Prostate gland (tissue), 2 donors: ENCODE results near the gene KIF2A.

Source experiments
- CTCF ChIP-seq, 4 experiments: fragments of 200-600 bp in 2 of 4; fragments of 450-650 bp in 2 of 4; sonication (generic) in 2 of 4; IDR thresholded peaks; 1 replicate in 3 of 4; 2 replicates in 1 of 4; pipeline ENCODE4 v1.5.1; 2016 to 2019; ENCODE audit warnings: antibody characterized with exemption in 4 of 4, mild to moderate bottlenecking in 2 of 4, moderate library complexity in 2 of 4
- POLR2A ChIP-seq: fragments of 450-650 bp; IDR thresholded peaks from one replicate; pipeline ENCODE4 v1.6.1; 2016; ENCODE audit warnings: antibody characterized with exemption, mild to moderate bottlenecking

DNA sequence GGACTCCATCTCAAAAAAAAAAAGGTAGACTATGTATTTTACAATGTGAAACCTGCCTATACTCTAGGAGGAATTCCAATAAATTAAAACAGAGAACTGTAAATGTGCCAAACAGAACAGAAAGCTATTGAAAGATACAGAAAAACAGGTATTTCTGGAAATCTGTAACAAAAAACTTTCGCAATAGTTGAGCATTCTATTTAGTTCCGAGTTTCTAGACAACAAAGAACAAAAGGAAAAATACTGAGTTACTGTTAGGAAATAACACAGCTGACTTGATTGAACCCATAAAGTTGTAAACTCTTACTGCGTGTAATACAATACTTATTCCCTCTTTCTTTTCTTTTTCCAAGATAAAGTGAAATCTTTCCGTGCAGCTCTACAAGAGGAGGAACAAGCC lies 79.1 kb downstream of the KIF2A start:
- TF ChIP-seq POLR2A, result no peak
- TF ChIP-seq CTCF (IDR thresholded peaks at IDR 0.05), result no peak
